DOHH2 (cell line): ENCODE results near the gene ANXA7.

Source experiments
- EZH2phosphoT487 ChIP-seq: fragments of 200-600 bp; sonication (generic); IDR thresholded peaks from 2 replicates; pipeline ENCODE4 v1.6.1; 2017; ENCODE audit warnings: borderline replicate concordance, mild to moderate bottlenecking, antibody characterized with exemption, low read length, moderate library complexity, mixed read lengths
- TF ChIP-seq, protein P1 (sequence below): fragments of 200-600 bp; sonication (generic); IDR thresholded peaks from one replicate; pipeline ENCODE4 v1.5.1; 2014; ENCODE audit warnings: antibody characterized with exemption, mild to moderate bottlenecking, low read depth, low read length; ENCODE audit not compliant: poor library complexity, severe bottlenecking

GRCh38 chr10:73388228-73388627 lies 25.6 kb downstream of the ANXA7 start:
- TF ChIP-seq, protein P1, sequence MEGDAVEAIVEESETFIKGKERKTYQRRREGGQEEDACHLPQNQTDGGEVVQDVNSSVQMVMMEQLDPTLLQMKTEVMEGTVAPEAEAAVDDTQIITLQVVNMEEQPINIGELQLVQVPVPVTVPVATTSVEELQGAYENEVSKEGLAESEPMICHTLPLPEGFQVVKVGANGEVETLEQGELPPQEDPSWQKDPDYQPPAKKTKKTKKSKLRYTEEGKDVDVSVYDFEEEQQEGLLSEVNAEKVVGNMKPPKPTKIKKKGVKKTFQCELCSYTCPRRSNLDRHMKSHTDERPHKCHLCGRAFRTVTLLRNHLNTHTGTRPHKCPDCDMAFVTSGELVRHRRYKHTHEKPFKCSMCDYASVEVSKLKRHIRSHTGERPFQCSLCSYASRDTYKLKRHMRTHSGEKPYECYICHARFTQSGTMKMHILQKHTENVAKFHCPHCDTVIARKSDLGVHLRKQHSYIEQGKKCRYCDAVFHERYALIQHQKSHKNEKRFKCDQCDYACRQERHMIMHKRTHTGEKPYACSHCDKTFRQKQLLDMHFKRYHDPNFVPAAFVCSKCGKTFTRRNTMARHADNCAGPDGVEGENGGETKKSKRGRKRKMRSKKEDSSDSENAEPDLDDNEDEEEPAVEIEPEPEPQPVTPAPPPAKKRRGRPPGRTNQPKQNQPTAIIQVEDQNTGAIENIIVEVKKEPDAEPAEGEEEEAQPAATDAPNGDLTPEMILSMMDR = no peak
- no peak for TF ChIP-seq EZH2phosphoT487
